WTC11 (cell line): Measurements from ENCODE around the gene MIOX. TPM values are rescaled to one million over a fixed set of nuclear protein-coding genes. Genes with fewer than 3 reads are reported as not detected.

Experiments
- ATAC-seq: fragments of 200-7000 bp; cut with Tn5 transposase; 2 replicates; pipeline ENCODE4 v1.10.0; 2021; ENCODE audit warnings: mild to moderate bottlenecking, moderate library complexity
- CTCF ChIA-PET: fragments of 300-600 bp; sonication (Branson Sonifier 250); formaldehyde crosslinking; loops from one replicate; lab custom pipeline; 2021; ENCODE audit warnings: antibody characterized with exemption; lab: Charles Lee
- POLR2A ChIA-PET: fragments of 350-600 bp; sonication (Branson Sonifier 250); formaldehyde crosslinking; loops from one replicate; lab custom pipeline; 2021; ENCODE audit warnings: antibody characterized with exemption; lab: Charles Lee
- DNase-seq: peaks from one replicate; pipeline ENCODE4 v3.0.0; 2021; ENCODE audit warnings: low spot score
- H3K27ac Mint-ChIP-seq: 2 replicates; pipeline ENCODE4 v1.8.0; 2021; ENCODE audit warnings: mixed read lengths
- H3K27me3 Mint-ChIP-seq: 2 replicates; pipeline ENCODE4 v1.8.0; 2021; ENCODE audit warnings: low read depth, mild to moderate bottlenecking, moderate library complexity, mixed read lengths
- H3K36me3 Mint-ChIP-seq: 2 replicates; pipeline ENCODE4 v1.8.0; 2021; ENCODE audit warnings: mixed read lengths
- H3K4me1 Mint-ChIP-seq: 2 replicates; pipeline ENCODE4 v1.8.0; 2022; ENCODE audit warnings: mixed read lengths
- H3K4me3 Mint-ChIP-seq: 2 replicates; pipeline ENCODE4 v1.8.0; 2021; ENCODE audit warnings: mild to moderate bottlenecking, moderate library complexity, mixed read lengths
- H3K9me3 Mint-ChIP-seq: 2 replicates; pipeline ENCODE4 v1.8.0; 2021; ENCODE audit warnings: mixed read lengths
- CREB1 ChIP-seq: sonication (generic); formaldehyde crosslinking; IDR thresholded peaks from 2 replicates; pipeline ENCODE4 v1.8.0; 2023; ENCODE audit warnings: mild to moderate bottlenecking, missing genetic modification reagents
- CREM ChIP-seq: sonication (generic); formaldehyde crosslinking; IDR thresholded peaks from 2 replicates; pipeline ENCODE4 v1.8.1; 2022; ENCODE audit warnings: mild to moderate bottlenecking, missing genetic modification reagents, moderate library complexity
- FOXP1 ChIP-seq: sonication (generic); formaldehyde crosslinking; IDR thresholded peaks from 2 replicates; pipeline ENCODE4 v1.8.0; 2022; ENCODE audit warnings: missing genetic modification reagents, mild to moderate bottlenecking, moderate library complexity, borderline replicate concordance
- GTF2I ChIP-seq: fragments of 250-450 bp; sonication (Bioruptor Pico); conservative IDR thresholded peaks from 2 replicates; pipeline ENCODE4 v1.4.0; 2021; ENCODE audit warnings: mild to moderate bottlenecking
- JUN ChIP-seq: sonication (generic); formaldehyde crosslinking; IDR thresholded peaks from 2 replicates; pipeline ENCODE4 v1.8.0; 2023; ENCODE audit warnings: mild to moderate bottlenecking, missing genetic modification reagents
- MXD4 ChIP-seq: fragments of 250-450 bp; sonication (Bioruptor Pico); IDR thresholded peaks from 2 replicates; pipeline ENCODE4 v1.8.0; 2021; ENCODE audit warnings: mild to moderate bottlenecking, moderate library complexity, borderline replicate concordance
- NFATC4 ChIP-seq: fragments of 250-450 bp; sonication (Bioruptor Pico); IDR thresholded peaks from 2 replicates; pipeline ENCODE4 v1.9.0; 2021; ENCODE audit warnings: mild to moderate bottlenecking
- NFYB ChIP-seq: sonication (generic); formaldehyde crosslinking; conservative IDR thresholded peaks from 2 replicates; pipeline ENCODE4 v1.8.0; 2022; ENCODE audit warnings: low read depth, missing genetic modification reagents
- NR1H2 ChIP-seq: sonication (generic); formaldehyde crosslinking; IDR thresholded peaks from 2 replicates; pipeline ENCODE4 v1.9.0; 2021; ENCODE audit warnings: mild to moderate bottlenecking, moderate library complexity, missing genetic modification reagents
- NR2C2 ChIP-seq: sonication (generic); formaldehyde crosslinking; IDR thresholded peaks from 2 replicates; pipeline ENCODE4 v1.8.0; 2022; ENCODE audit warnings: mild to moderate bottlenecking, missing genetic modification reagents
- OVOL2 ChIP-seq: fragments of 250-450 bp; sonication (Bioruptor Pico); IDR thresholded peaks from 2 replicates; pipeline ENCODE4 v1.9.0; 2021; ENCODE audit warnings: mild to moderate bottlenecking, borderline replicate concordance
- PREB ChIP-seq: sonication (generic); formaldehyde crosslinking; IDR thresholded peaks from 2 replicates; pipeline ENCODE4 v1.8.1; 2022; ENCODE audit warnings: mild to moderate bottlenecking, missing genetic modification reagents, moderate library complexity, borderline replicate concordance
- SMAD3 ChIP-seq: sonication (generic); formaldehyde crosslinking; IDR thresholded peaks from 2 replicates; pipeline ENCODE4 v1.8.0; 2022; ENCODE audit warnings: missing genetic modification reagents, mild to moderate bottlenecking, borderline replicate concordance
- STAT6 ChIP-seq: sonication (generic); formaldehyde crosslinking; conservative IDR thresholded peaks from 2 replicates; pipeline ENCODE4 v1.8.1; 2023; ENCODE audit warnings: mild to moderate bottlenecking, low read depth, missing genetic modification reagents, moderate library complexity
- TEAD1 ChIP-seq: sonication (generic); formaldehyde crosslinking; IDR thresholded peaks from 2 replicates; pipeline ENCODE4 v1.8.0; 2022; ENCODE audit warnings: mild to moderate bottlenecking, missing genetic modification reagents
- ZNF396 ChIP-seq: fragments of 250-450 bp; sonication (Bioruptor Pico); IDR thresholded peaks from 2 replicates; pipeline ENCODE4 v1.8.0; 2021; ENCODE audit warnings: mild to moderate bottlenecking, moderate library complexity, borderline replicate concordance
- ZNF671 ChIP-seq: fragments of 250-450 bp; sonication (Bioruptor Pico); IDR thresholded peaks from 2 replicates; pipeline ENCODE4 v1.8.0; 2021; ENCODE audit warnings: mild to moderate bottlenecking
- total RNA-seq: library from RNA; stranded (reverse); gene quantifications from 3 replicates; pipeline ENCODE4 v1.2.3, GENCODE V29; 2021
- TF ChIP-seq, protein P1 (sequence below): sonication (generic); formaldehyde crosslinking; IDR thresholded peaks from 2 replicates; pipeline ENCODE4 v1.8.0; 2022; ENCODE audit warnings: mild to moderate bottlenecking, missing genetic modification reagents
- TF ChIP-seq, protein P2 (sequence below): sonication (generic); formaldehyde crosslinking; IDR thresholded peaks from 2 replicates; pipeline ENCODE4 v1.8.0; 2023; ENCODE audit warnings: mild to moderate bottlenecking, missing genetic modification reagents
- TF ChIP-seq, protein P3 (sequence below): sonication (generic); formaldehyde crosslinking; IDR thresholded peaks from 2 replicates; pipeline ENCODE4 v1.8.0; 2022; ENCODE audit warnings: mild to moderate bottlenecking, missing genetic modification reagents
- TF ChIP-seq, protein P4 (sequence below): sonication (generic); formaldehyde crosslinking; IDR thresholded peaks from 2 replicates; pipeline ENCODE4 v1.8.0; 2022; ENCODE audit warnings: mild to moderate bottlenecking, missing genetic modification reagents

Gene MIOX
- total RNA-seq, 1 experiment from 2014 or later = 0.33 TPM

GRCh38 chr22:50524676-50525103 lies 38.0 kb downstream of the MIOX start:
- H3K4me3 Mint-ChIP-seq = peak overlapping the region; percentile 82
- ATAC-seq (no peak), DNase-seq (no peak)
- peak overlapping the region; percentile 84; the same call in 1 of the 2 replicates for H3K27ac Mint-ChIP-seq
- H3K27me3 Mint-ChIP-seq = peaks cover 32% of the 10 kb centered on the region
- H3K9me3 Mint-ChIP-seq = no peaks in the 10 kb centered on the region
- CTCF ChIA-PET = interaction anchor here (0.8 to 4.3 kb wide), 20 partner anchors 7 to 250 kb away, joined by 3 to 60 read pairs (median 6); partner anchors contain the start of genes ARSA, LMF2, NCAPH2 and SYCE3
- POLR2A ChIA-PET = interaction anchor here (1.3 to 2.3 kb wide), 3 partner anchors 14 to 38 kb away, joined by 3 to 13 read pairs (median 4); partner anchors contain the start of genes LMF2, NCAPH2 and SYCE3
- H3K36me3 Mint-ChIP-seq = peaks cover 3% of the 10 kb centered on the region
- H3K4me1 Mint-ChIP-seq = peaks cover 13% of the 10 kb centered on the region
- TF ChIP-seq NR2C2 (CRISPR knock-in tag) (no peak), FOXP1 (CRISPR knock-in tag) (0 out of 2 replicates have a peak, but pooled peaks have one; percentile 4)
- TF ChIP-seq, all 79 proteins: peak for 1

DNA sequence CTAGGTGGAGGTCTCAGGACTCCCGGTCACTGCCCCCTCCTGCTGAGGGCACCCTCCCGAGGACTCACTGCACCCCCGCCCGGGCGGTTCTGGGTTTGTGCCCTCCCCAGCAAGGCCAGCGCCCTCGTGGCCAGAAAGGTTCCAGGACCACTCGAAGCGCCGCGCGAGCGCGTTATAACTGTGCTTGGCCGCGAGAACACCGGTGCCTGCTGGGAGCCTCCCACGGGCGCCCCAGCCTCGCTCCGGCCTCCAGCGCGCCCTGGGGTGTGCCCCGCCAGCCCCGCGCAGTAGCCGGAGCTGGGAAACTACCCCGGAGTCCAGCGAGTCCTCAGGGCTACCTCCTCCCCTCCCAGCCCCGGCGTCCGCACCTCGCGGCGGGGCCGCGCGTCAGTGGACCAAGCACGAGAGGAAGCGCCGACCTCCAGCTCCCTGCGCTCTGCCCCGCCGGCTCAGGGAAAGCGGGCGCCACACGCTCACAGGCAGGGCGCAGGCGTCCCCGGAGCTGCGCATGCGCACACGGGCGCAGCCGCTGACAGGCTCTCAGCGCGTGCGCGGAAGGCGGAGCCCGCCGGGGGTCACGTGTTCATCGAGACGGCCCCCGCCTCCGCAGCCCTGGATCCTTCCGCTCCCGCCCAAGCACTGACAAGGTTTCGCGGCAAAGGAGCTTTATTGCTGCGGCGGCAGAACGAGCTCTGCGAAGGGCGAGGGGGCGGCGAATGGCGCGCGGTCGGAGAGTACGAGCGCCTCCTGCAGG lies 38.6 kb downstream of the MIOX start, which contains the start of gene SCO2:
Gene SCO2, minus strand, starts transcription at position 495 of the 754 bp plus-strand sequence. CDS start 1,187 bp downstream, outside the sequence.
- Mint-ChIP-seq H3K27me3 (peaks cover 36% of the 10 kb centered on the region), H3K4me1 (peaks cover 13% of the 10 kb centered on the region), H3K27ac (peak within 1 kb of the TSS; percentile 84; the same call in 1 of the 2 replicates), H3K9me3 (no peaks in the 10 kb centered on the region), H3K4me3 (peak within 1 kb of the TSS; percentile 82), H3K36me3 (no peaks in the 10 kb centered on the region)
- ChIA-PET POLR2A (interaction anchor here (0.7 to 2.3 kb wide), 8 partner anchors 11 to 174 kb away, joined by 3 to 13 read pairs (median 3); partner anchors contain the start of genes CHKB, LMF2, NCAPH2 and SYCE3), CTCF (interaction anchor here (0.5 to 4.3 kb wide), 65 partner anchors 8 to 634 kb away, joined by 3 to 60 read pairs (median 5); partner anchors contain the start of genes ADM2, ARSA, CHKB and DENND6B)
- peak; percentile 96 for DNase-seq
- ATAC-seq = peak; percentile 51
- peak; percentile 60; the same call in 1 of the 2 replicates for TF ChIP-seq FOXP1 (CRISPR knock-in tag)
- peak; percentile 46; the same call in 1 of the 2 replicates for TF ChIP-seq CREM (CRISPR knock-in tag)
- TF ChIP-seq SMAD3 = peak; percentile 15; the same call in 1 of the 2 replicates
- no peak for TF ChIP-seq ZNF671 (CRISPR knock-in tag)
- TF ChIP-seq, protein P1, sequence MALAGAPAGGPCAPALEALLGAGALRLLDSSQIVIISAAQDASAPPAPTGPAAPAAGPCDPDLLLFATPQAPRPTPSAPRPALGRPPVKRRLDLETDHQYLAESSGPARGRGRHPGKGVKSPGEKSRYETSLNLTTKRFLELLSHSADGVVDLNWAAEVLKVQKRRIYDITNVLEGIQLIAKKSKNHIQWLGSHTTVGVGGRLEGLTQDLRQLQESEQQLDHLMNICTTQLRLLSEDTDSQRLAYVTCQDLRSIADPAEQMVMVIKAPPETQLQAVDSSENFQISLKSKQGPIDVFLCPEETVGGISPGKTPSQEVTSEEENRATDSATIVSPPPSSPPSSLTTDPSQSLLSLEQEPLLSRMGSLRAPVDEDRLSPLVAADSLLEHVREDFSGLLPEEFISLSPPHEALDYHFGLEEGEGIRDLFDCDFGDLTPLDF = no peak
- peak; percentile 68; the same call in 1 of the 2 replicates for TF ChIP-seq TEAD1 (CRISPR knock-in tag)
- TF ChIP-seq, protein P2, sequence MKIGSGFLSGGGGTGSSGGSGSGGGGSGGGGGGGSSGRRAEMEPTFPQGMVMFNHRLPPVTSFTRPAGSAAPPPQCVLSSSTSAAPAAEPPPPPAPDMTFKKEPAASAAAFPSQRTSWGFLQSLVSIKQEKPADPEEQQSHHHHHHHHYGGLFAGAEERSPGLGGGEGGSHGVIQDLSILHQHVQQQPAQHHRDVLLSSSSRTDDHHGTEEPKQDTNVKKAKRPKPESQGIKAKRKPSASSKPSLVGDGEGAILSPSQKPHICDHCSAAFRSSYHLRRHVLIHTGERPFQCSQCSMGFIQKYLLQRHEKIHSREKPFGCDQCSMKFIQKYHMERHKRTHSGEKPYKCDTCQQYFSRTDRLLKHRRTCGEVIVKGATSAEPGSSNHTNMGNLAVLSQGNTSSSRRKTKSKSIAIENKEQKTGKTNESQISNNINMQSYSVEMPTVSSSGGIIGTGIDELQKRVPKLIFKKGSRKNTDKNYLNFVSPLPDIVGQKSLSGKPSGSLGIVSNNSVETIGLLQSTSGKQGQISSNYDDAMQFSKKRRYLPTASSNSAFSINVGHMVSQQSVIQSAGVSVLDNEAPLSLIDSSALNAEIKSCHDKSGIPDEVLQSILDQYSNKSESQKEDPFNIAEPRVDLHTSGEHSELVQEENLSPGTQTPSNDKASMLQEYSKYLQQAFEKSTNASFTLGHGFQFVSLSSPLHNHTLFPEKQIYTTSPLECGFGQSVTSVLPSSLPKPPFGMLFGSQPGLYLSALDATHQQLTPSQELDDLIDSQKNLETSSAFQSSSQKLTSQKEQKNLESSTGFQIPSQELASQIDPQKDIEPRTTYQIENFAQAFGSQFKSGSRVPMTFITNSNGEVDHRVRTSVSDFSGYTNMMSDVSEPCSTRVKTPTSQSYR = peak; percentile 39; the same call in 1 of the 2 replicates
- 0 out of 2 replicates have a peak, but pooled peaks have one; percentile 24 for TF ChIP-seq NFYB (CRISPR knock-in tag)
- no peak for TF ChIP-seq OVOL2 (CRISPR knock-in tag)
- no peak for TF ChIP-seq GTF2I
- 0 out of 2 replicates have a peak, but pooled peaks have one; percentile 18 for TF ChIP-seq CREB1 (CRISPR knock-in tag)
- no peak for TF ChIP-seq MXD4 (CRISPR knock-in tag)
- TF ChIP-seq, protein P3, sequence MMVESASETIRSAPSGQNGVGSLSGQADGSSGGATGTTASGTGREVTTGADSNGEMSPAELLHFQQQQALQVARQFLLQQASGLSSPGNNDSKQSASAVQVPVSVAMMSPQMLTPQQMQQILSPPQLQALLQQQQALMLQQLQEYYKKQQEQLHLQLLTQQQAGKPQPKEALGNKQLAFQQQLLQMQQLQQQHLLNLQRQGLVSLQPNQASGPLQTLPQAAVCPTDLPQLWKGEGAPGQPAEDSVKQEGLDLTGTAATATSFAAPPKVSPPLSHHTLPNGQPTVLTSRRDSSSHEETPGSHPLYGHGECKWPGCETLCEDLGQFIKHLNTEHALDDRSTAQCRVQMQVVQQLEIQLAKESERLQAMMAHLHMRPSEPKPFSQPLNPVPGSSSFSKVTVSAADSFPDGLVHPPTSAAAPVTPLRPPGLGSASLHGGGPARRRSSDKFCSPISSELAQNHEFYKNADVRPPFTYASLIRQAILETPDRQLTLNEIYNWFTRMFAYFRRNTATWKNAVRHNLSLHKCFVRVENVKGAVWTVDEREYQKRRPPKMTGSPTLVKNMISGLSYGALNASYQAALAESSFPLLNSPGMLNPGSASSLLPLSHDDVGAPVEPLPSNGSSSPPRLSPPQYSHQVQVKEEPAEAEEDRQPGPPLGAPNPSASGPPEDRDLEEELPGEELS (CRISPR knock-in tag) = no peak; the same call in 1 of the 2 replicates
- no peak for TF ChIP-seq ZNF396
- TF ChIP-seq NFATC4 (CRISPR knock-in tag) = no peak
- 0 out of 2 replicates have a peak, but pooled peaks have one; percentile 52 for TF ChIP-seq NR1H2
- peak; percentile 25; the same call in 1 of the 2 replicates for TF ChIP-seq JUN
- TF ChIP-seq STAT6 (CRISPR knock-in tag) = peak; percentile 74; the same call in 1 of the 2 replicates
- TF ChIP-seq, protein P4, sequence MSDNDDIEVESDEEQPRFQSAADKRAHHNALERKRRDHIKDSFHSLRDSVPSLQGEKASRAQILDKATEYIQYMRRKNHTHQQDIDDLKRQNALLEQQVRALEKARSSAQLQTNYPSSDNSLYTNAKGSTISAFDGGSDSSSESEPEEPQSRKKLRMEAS (CRISPR knock-in tag) = peak; percentile 92
- TF ChIP-seq PREB (CRISPR knock-in tag) = no peak
